Kasumi-1 (cell line): ENCODE measurements around the gene CNGA1.
"Not testable (repeated sequence)": the region's sequence is repeated elsewhere in the genome, so short reads cannot be mapped to it uniquely, and the experiment has no call there.

Experiments
- DNase-seq, 2 experiments: peaks; one replicate each; lab custom pipeline; 2025; lab: John Stamatoyannopoulos, UW

The CNGA1 gene

DNA sequence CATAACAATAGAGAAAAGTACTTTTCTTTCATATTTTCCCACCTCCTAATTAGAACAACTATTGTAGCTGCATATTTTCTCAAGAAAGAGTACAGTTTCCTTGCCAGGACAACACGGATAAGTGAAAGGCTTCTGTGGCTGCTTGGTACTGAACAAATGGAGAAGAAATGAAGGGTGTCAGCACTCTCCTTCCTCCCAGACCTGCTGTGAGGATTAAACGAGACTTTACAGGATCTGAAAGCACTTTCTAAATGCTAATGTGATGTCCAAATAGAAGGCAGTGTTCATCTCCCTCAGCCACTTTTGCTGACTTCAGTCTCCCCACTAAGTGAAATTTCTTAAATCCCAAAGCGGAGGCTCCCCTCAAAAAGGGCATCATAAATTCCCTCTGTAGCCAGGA is 14.0 kb upstream of the CNGA1 start:
- no peak for DNase-seq

DNA sequence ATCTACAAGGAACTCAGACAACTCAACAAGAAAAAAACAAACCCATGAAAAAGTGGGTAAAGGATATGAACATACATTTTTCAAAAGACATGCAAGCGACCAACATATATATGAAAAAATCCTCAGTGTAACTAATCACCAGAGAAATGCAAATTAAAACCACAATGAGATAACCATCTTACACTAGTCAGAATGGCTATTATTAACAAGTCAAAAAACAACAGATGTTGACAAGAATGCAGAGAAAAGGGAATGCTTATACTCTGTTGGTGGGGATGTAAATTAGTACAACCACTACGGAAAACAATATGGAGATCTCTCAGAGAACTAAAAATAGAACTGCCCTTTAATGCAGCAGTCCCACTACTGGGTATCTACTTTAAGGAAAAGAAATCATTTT is 12.2 kb upstream of the CNGA1 start:
- no peak for DNase-seq

DNA sequence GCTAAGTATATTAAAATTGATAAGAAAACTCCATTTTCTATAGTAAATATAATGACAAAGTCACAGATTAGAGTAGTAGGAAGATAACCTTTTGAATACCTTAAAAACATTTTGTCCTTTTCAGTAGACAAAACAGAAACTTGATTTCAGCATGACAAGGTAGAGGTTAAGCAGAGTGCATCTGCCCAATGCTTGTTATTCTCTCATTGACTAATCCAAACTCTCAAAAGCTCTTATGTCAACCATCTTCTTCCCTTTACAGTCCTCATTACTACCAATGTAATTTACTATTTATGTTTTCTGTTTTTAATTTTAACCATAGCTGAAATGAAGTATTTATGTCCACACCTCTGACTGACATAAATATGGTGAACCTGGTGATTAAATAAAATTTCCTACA is 11.2 kb upstream of the CNGA1 start:
- no peak for DNase-seq

DNA sequence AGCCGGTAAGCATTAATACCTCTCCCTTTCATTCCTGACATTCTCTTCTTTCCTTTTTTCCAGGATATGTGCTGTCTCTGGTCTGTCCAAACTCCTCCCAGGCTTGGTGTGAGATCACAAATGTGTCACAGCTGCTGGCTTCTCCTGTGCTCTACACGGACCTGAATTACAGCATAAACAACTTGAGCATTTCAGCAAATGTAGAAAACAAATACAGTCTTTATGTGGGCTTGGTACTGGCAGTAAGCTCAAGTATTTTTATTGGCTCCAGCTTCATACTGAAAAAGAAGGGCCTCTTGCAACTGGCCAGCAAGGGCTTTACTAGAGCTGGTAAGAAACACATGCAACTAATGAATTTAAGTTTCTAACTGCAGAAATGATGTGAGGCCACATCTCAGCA is 8.5 kb upstream of the CNGA1 start:
- no peak for DNase-seq

DNA sequence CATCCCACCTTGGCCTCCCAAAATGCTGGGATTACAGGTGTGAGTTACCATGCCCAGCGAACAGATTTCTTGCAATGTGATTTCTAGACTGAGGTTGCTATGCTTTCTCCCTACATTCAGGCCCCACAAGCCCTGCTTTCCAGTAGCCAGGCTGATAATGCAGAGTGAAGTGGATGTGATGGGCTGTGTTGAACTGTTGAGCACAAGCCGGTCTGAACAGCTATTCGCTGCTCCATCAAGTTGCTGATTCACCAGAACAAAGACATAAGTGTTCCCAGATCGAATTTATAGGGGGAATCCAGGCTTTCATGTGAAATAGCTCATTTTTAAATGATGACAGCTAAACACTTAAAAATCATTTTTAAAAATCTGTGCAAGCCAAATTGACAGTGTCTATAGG is 8.0 kb upstream of the CNGA1 start:
- no peak for DNase-seq

DNA sequence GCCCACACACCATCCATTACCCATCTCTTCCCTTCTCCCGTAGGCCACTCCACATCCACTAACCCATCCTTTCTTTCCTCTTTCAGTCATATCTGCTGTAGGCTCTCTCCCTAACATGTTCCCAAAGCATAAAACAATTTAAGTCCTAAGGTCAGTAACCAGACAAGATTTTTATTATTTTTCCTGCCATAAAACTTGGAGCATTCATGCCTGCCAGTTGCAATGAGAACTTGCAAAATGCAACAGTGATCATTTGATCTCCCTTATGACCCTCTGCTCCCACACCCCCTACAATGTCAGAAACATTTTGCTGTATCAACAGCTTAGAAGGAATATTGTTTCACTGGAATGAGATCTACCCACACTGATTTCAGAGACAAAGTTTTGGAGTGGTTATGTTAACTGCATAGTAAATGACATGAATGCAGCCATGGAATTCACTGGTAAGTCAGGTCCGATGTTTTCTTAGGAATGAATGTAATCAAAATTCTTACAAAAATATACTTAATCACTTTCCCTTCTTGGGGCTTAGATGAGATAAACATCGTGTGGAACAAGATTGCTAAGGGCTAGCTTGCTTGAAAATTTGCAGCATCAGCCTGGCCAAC is 5.8 kb upstream of the CNGA1 start:
- no peak for DNase-seq

DNA sequence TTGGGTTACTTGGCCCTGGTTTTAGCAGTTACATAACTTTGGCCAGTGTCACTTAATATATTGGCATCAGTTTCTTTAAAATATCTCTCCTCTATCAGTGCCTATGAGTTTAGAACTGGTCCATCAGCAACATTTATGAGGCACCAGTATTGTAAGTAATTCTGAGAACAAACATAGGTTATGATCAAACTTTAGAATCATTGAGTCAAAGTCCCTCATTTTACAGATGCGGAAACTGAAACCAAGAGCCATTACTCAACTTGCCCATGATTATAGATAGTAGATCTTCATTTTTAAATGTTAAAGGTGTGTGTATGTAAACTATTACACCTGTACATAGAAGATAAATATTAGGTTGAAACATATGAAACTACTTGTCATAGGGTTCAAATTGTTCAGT is 4.6 kb upstream of the CNGA1 start:
- DNase-seq = no peak

DNA sequence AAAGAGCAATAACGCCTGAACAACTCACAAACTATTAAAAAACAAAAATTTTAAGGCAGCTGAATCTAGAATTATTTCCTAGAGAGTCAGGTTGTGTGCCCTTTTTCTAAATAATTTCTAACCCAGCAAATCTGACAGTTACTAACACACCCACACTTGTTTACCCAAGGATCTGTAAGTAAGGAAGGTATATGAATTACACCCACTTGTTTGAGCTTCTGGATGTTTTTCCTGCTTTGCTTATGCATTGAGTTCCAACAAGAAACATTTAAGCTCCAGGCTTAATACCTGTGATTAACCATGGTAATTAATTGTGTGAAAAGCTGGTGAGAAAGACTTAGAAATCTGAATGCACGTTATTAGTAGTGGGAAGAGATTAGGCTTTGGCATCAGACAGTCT is 1.6 kb upstream of the CNGA1 start:
- DNase-seq = no peak

DNA sequence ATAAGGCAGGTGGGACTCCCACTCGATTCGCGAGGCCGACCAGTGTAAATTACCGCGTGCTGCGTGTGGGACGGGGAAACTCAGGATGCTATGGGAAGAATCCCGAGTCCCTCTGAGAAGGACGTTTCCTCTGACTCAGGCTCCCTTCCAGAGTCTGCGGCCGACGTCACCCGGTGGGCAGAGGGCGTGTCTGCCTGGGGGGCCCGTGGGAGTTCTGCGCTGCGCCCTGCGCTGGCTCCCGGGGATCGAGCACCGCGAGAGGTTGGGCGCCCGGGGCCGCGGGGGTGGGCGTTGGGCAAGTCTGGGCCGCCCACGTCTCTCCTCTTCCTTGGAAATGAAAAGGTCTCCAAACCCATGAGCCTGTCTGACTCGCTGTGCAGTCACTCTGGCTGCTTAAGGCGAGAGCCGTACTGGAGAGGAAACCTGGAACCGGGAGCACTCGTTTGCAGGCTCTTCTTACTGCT is 659 bp upstream of the CNGA1 start:
- DNase-seq = peak in 1 of 2 experiments; percentile 35

DNA sequence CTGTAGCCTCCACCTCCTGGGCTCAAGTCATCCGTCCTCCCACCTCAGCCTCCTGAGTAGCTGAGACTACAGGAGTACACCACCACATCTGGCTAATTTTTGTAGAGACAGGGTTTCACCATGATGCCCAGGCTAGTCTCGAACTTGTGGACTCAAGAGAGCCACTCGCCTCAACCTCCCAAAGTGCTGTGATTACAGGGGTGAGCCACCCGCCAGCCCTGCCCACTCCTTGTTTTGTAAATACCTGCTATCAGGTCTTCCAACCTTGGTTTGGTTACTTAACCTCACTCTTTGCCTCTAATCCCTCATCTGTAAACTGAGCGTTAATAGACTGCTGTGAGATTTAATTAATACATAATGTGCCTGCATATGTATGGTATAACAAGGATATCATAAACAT is 803 bp downstream of the CNGA1 start:
- no peak for DNase-seq

DNA sequence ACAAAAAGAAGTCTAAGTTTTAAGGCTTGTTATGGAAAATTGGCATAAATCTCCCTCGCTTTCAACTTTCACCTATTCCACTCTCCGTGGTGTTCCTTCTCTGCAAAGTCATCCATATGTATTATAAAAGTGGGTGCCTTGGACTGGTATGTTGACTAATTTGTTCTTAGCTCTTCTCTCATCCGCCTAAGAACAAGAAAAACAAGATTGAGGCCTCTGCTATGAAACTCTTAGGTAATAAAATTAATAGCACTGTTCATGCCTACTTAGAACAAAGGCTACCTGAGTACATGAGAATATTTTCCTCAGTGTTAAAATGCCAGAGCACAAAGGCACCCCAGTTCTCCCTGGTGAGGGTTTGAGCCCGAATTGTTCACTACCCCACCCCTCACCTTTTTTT is 1.3 kb downstream of the CNGA1 start:
- DNase-seq = no peak

DNA sequence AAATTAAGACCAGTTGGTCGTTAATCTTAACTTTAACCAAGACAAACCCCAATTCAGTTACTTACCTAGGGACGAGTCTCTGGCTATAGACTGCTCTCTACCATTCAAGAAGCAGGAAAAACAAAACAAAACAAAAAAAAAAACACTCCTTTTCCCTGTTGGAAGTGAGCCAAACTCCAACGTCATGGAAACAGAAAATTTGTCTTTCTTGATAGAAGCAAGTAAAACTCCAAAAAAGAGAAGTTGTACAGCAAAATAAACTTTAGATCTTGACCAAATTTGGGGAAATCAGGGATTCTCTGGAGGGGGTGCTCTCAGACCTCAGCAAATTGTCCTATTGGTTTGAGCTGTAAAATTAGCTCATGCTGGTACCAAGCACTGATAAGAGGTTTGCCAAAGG is 3.7 kb downstream of the CNGA1 start:
- peak in 1 of 2 experiments; percentile 28 for DNase-seq

DNA sequence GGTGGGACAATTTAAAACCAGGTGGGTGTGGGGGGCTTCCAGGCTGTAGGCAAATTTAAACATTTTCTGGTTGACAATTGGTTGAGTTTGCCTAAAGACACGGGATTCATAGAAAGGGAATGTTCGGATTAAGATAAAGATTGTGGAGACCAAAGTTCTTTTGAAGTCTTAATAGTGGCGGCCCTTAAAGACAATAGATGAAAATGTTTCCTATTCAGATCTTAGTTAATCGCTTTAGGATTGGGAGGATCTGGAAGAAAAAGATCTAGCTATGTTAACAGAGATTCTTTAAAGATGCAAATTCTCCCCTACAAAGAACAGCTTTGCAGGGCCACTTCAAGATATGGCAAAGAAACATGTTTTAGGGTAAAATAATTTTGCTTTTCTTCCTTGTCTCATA is 4.8 kb downstream of the CNGA1 start:
- no peak for DNase-seq

DNA sequence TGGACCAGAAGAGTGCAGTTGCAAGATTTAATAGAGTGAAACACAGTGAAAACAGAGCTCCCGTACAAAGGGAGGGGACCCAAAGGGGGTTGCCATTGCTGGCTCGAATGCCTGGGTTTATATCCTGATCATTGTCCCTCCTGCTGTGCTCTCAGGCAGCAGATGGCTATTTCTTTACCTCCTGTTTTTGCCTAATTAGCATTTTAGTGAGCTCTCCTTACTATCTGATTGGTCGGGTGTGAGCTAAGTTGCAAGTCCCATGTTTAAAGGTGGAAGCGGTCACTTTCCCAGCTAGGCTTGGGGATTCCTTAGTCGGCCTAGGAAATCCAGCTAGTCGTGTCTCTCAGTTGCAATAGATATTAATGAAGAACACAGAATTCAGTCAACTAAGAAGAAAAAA is 5.6 kb downstream of the CNGA1 start:
- not testable (repeated sequence) for DNase-seq

DNA sequence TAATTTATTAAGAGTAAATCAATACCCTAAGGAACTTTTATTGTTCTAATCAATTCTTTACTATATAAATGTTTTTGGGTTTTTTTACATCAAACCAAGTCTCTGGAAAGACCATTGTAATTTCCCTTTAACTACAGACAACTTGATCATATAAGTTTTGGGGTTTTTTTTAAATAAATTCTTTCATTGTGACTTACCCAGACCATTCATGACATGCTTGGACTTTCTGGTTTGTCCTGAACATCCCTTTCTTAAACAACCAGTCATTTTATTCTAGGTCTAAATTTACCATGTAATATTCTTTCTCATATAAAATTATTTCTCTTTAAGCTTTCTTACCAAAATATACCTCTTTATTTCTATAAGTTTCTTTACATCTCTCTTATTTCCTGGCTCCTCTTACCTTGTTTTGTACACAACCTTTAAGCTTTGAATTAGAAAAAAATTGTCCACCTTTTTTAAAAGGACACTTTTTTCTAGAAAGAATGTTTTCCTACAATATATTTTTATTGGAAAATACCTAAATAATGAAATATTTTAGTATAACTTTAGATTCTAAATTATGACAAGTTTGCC is 8.4 kb downstream of the CNGA1 start:
- DNase-seq = peak in 1 of 2 experiments; percentile 42

DNA sequence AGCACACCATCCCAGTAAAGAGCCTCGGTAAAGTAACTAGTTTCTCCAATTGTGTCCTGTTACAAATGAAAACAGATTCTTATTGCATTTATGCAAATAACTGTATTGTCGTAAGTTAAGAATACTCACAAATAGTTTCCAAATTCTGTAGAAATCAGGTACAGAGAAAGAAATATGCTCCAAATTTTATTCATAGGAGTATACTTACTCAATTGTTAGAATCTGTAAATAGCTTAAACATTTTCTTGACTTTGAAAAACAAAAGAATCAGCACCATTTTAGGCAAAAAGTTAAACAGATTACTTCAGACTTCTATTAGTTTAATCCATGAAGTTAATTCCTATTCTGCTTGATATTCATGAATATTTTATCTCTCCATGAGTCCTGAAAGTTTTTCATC is 10.7 kb downstream of the CNGA1 start:
- DNase-seq = no peak

DNA sequence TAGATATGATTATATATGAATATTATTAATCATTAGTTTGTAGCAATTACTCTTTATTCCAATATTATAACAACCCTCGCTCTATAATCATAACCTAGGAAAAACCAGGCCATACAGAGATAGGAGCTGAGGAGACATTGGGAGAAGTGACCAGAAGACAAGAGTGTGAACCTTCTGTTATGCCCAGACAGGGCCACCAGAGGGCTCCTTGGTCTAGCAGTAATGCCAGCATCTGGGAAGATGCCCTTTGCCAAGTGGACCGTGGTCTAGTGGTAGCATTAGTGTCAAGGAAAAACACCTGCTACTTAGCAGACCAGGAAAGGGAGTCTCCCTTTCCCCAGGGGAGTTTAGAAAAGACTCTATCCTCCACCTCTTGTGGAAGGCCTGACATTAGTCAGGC is 12.9 kb downstream of the CNGA1 start:
- not testable (repeated sequence) for DNase-seq

DNA sequence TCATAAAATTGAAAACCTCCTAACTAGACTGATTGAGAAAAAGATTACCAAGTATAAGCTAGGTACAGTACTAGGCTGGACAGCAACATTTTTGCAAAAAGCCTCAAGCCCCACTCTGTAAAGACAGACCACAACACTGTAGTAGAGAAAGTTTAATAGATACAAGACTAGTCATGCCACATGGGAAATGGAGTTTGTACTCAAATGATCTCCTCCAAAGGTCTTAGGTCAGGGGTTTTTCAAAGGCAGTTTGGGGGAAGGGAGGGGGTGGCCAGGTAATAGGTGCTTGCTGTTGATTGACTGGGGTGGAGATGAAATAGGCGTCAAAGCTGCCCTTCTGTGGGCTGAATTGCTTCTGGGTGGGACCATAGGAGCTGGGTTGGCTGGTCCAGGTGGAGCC is 14.2 kb downstream of the CNGA1 start:
- no peak for DNase-seq

DNA sequence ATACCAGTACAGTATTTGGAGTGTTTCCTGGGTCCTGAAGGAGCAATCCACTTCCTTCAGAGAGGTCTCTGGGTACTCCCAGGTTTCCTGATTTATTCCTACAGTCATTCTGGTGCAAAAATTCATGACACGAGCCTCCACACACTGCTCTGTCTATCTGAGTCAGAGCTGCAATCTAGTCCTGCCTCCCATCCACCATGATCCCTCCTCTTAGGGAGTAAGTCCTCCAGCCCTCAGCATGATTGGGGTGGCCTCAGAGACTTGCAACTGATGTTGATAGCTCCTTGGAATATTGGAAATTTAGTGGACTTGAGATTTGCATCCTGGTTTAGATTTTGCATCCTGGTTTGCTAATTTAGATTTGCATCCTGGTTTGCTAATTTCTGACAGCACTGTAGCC is 20.5 kb downstream of the CNGA1 start:
- DNase-seq = no peak

DNA sequence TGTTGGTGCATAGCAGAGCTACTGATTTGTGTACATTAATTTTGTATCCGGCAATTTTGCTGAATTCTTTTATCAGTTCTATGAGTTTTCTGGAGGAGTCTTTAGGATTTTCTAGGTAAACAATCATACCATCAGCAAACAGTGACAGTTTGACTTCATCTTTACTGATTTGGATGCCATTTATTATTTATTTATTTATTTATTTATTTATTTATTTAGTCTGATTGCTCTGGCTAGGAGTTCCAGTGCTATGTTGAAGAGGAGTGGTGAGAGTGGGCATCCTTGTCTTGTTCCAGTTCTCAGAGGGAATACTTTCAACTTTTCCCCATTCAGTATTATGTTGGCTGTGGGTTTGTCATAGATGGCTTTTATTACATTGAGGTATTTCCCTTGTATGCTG is 24.0 kb downstream of the CNGA1 start:
- DNase-seq = not testable (repeated sequence)

DNA sequence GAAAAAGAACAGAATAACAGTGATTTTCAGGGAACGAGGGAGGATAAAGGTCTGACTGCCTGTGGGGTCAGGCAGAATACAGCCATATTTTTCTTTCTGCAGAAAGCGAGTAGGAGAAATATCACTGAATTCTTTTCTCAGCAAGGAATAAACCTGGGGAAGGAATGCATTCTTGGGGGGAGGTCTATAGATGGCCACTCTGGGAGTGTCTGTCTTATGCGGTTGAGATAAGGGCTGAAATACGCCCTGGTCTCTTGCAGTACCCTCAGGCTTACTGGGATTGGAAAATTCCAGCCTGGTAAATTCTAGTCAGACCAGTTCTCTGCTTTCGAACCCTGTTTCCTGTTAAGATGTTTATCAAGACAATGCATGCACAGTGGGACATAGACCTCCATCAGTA is 26.3 kb downstream of the CNGA1 start:
- DNase-seq = no peak

DNA sequence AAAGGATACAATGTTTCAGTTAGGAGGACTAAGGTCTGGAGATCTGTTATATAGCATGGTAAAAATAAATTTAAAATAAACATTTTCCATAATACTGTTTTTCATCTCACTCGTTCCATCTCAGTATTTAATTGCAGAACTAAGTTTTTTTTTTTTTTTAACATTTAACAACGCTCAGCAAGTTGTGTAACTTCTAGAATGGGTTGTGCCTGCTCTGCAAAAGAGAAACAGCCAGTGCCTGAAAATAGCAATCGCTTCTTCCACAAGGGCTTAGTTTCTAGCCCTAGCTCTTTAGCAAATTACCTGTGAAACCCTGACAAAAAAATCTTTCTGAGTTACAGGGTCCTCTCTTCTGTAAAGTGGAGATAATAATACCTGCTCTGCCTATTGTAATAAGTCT is 41.9 kb downstream of the CNGA1 start:
- no peak for DNase-seq

DNA sequence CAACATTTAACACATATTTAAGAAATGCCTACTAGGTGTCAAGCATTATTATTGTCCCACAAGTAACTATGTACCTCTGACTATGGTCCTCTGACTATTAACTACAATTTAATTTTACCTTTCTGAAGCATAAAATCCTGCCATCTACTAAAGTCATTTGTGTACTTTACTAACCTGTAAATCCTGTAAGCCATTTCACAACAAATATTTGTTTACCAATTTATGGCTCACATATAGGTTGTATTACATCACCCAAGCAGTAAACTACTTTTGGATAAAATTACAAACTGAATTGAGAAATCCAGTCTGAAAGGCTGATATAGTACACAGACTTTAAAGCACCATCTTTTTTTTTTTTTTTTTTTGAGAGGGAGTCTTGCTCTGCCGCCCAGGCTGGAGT is 43.8 kb downstream of the CNGA1 start:
- no peak for DNase-seq

DNA sequence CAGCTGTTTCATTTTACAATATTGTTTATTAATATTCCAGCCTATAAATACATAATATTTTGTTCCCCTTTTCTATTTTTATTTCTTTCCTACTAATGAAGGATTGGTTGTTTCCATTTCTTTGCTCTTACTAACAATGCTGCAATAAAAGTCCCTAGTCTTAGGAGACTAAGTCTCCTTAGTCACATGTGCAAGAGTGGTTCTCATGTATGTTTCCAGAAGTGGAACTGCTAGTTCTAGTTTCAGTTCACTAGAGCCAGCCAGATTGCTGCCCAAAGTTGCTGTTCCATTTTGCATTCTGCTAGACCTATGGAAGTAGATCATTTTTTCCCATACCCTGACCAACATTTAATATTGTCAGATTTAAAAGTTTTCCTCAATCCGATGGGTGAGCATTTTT is 44.3 kb downstream of the CNGA1 start:
- DNase-seq = no peak
